ENCODE results near the gene EIF4A3.

- TF ChIP-seq CTCF (IDR thresholded peaks at IDR 0.05; ENCODE audit: low read length): no peak
- no peak for TF ChIP-seq EZH2 (IDR thresholded peaks at IDR 0.05; ENCODE audit: borderline replicate concordance, low read length)
Measured at GRCh38 chr17:80153004-80153403, 6.1 kb upstream of the EIF4A3 start.

Data from OCI-LY1 (cell line).